HCT116 (cell line): Measurements from ENCODE around the gene KIRREL3.
A peak's percentile ranks its signal among the peaks of the same experiment; 100 is the strongest.

Experiments used
- EZH2 ChIP-seq: fragments of 200-600 bp; sonication (generic); IDR thresholded peaks from 2 replicates; pipeline ENCODE4 v1.6.1; 2017; ENCODE audit warnings: antibody characterized with exemption, mixed run types
- EZH2phosphoT487 ChIP-seq: fragments of 200-600 bp; IDR thresholded peaks from 2 replicates; pipeline ENCODE4 v1.6.1; 2018; ENCODE audit warnings: antibody characterized with exemption, borderline replicate concordance
- POLR2A ChIP-seq: IDR thresholded peaks from 2 replicates; pipeline ENCODE4 v1.7.0; 2011; ENCODE audit warnings: borderline replicate concordance; ENCODE audit not compliant: insufficient read depth, insufficient read length; ENCODE audit errors: extremely low read depth
- POLR2AphosphoS5 ChIP-seq: IDR thresholded peaks from 2 replicates; pipeline ENCODE4 v1.6.1; 2011; ENCODE audit warnings: mild to moderate bottlenecking, low read depth, low read length, moderate library complexity
- ZNF274 ChIP-seq: fragments of 200-500 bp; sonication (Bioruptor generic); IDR thresholded peaks from 2 replicates; pipeline ENCODE4 v1.6.1; 2014; ENCODE audit warnings: mild to moderate bottlenecking, low read depth, low read length, inconsistent platforms
- TF ChIP-seq, protein P1 (sequence below), 3 experiments: fragments of 200-600 bp in 1 of 3; sonication (generic) in 1 of 3; IDR thresholded peaks in 2 of 3; conservative IDR thresholded peaks in 1 of 3; 2 replicates each; pipeline ENCODE4 v1.5.1; 2012 to 2017; ENCODE audit warnings: low read depth in 2 of 3, low read length in 2 of 3, antibody characterized with exemption in 1 of 3, borderline replicate concordance in 1 of 3, control low read depth in 1 of 3, mild to moderate bottlenecking in 1 of 3, mixed read lengths in 1 of 3, mixed run types in 1 of 3, moderate library complexity in 1 of 3; ENCODE audit not compliant: insufficient read depth in 1 of 3
- TF ChIP-seq, protein P2 (sequence below): IDR thresholded peaks from 2 replicates; pipeline ENCODE4 v1.6.1; 2012; ENCODE audit warnings: low read depth

DNA sequence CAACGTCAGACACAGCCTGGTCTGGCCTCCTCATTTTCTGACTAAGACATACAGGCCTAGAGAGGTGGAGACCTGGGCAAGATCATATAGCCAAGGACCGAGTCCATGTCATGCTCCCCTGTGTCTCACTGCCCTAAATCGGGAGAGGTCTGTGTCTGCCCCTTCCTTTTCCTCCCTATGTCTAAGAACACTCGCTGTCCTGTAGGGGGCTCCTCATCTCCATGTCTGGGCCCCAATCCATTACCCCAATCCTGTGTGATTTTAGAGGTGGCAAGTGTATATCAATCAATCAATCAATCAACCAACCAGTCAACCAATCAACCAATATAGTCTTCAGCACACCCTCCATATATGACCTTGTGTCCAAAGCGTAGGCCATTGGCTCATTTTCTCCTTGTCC, 125.7 kb downstream of the KIRREL3 start:
- TF ChIP-seq POLR2AphosphoS5 (no peak), EZH2phosphoT487 (no peak), ZNF274 (no peak), POLR2A (no peak), EZH2 (no peak)
- TF ChIP-seq, protein P1, sequence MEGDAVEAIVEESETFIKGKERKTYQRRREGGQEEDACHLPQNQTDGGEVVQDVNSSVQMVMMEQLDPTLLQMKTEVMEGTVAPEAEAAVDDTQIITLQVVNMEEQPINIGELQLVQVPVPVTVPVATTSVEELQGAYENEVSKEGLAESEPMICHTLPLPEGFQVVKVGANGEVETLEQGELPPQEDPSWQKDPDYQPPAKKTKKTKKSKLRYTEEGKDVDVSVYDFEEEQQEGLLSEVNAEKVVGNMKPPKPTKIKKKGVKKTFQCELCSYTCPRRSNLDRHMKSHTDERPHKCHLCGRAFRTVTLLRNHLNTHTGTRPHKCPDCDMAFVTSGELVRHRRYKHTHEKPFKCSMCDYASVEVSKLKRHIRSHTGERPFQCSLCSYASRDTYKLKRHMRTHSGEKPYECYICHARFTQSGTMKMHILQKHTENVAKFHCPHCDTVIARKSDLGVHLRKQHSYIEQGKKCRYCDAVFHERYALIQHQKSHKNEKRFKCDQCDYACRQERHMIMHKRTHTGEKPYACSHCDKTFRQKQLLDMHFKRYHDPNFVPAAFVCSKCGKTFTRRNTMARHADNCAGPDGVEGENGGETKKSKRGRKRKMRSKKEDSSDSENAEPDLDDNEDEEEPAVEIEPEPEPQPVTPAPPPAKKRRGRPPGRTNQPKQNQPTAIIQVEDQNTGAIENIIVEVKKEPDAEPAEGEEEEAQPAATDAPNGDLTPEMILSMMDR (IDR thresholded peaks at IDR 0.05 in 2 of 3, conservative IDR thresholded peaks at IDR 0.05 in 1 of 3; ENCODE audit: borderline replicate concordance in 1 of 3, insufficient read depth in 1 of 3, low read depth in 2 of 3, low read length in 2 of 3) = peak in 2 of 3 experiments; percentile 15 to 28; a peak in 3 of 6 replicates
- TF ChIP-seq, protein P2, sequence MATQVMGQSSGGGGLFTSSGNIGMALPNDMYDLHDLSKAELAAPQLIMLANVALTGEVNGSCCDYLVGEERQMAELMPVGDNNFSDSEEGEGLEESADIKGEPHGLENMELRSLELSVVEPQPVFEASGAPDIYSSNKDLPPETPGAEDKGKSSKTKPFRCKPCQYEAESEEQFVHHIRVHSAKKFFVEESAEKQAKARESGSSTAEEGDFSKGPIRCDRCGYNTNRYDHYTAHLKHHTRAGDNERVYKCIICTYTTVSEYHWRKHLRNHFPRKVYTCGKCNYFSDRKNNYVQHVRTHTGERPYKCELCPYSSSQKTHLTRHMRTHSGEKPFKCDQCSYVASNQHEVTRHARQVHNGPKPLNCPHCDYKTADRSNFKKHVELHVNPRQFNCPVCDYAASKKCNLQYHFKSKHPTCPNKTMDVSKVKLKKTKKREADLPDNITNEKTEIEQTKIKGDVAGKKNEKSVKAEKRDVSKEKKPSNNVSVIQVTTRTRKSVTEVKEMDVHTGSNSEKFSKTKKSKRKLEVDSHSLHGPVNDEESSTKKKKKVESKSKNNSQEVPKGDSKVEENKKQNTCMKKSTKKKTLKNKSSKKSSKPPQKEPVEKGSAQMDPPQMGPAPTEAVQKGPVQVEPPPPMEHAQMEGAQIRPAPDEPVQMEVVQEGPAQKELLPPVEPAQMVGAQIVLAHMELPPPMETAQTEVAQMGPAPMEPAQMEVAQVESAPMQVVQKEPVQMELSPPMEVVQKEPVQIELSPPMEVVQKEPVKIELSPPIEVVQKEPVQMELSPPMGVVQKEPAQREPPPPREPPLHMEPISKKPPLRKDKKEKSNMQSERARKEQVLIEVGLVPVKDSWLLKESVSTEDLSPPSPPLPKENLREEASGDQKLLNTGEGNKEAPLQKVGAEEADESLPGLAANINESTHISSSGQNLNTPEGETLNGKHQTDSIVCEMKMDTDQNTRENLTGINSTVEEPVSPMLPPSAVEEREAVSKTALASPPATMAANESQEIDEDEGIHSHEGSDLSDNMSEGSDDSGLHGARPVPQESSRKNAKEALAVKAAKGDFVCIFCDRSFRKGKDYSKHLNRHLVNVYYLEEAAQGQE = no peak
